GM19328 (cell line): Measurements from ENCODE around the gene KRT33A.

Source experiments
- ATAC-seq: cut with Tn5 transposase; IDR thresholded peaks from one replicate; pipeline ENCODE4 v1.9.1; 2021; ENCODE audit warnings: mild to moderate bottlenecking, moderate library complexity; ENCODE audit not compliant: unreplicated experiment

Gene KRT33A

DNA sequence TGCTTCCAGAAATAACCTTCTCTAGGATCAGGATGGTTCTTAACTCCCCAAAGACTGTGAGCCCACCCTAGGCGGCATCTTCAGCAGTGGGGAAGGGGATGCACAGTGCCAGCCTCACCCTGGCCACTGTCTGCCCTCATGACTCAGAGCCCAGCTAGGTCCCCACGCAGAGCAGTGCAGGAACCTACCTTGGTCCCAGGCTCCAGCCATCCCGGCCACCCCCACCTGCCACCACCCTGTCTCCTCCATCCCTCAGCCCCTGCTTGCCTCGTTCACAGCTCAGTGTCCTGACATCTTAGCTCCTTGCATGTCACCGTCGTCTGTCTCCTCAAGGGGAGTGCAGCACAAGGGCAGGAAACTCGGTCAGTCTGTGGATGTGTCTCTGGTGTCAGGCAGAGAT is 19.0 kb downstream of the KRT33A start:
- ATAC-seq = no peak

DNA sequence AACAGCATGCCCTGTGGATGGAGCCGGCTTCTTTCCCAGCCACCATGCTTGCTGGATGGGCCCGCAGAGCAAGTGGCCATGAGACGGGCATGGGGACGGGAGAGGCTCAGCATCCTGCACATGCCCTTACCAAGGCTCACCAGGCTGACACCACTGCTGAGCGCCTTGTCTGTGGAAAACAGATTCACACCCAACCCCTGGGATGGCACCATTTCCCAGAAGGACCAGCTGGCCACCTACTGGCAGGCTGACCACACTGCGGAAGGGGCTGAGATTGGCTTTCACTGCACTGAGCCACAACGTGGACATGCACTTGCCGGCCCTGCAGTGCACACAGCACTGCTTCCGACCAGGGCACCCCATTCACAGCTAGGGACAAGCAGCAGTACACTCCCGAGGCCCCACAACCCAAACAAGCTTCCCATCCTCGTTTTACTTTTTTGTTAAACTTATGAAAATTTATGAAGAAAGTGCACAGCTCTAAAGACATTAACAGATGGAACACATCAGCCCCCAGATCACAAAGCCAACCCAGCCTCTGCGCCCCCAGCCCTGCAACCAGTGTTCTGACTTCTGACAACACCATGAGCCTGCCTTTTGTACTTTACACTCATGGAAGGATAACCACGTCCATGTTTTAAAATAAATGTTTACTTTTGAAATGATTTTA is 21.2 kb downstream of the KRT33A start:
- ATAC-seq = no peak

DNA sequence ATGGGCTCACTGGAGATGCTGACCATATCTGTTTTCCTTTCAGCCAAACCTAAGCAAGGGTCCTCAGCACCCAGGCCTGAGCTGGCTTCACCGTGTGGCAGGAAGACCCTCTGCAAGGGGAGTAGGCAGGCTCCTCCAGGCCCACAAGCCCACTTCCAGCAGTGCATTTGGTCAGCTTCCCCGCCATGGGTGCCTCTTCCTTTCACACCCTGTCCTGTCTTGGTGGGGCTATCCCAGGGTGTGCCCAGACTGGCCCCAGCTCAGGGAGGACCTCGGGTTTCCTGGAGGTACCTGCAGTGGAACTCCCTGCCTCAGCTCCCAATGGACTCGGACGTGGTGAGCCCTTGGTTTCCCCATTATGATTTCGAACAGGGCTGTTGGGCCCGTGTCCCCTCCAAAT is 22.4 kb downstream of the KRT33A start:
- no peak for ATAC-seq

DNA sequence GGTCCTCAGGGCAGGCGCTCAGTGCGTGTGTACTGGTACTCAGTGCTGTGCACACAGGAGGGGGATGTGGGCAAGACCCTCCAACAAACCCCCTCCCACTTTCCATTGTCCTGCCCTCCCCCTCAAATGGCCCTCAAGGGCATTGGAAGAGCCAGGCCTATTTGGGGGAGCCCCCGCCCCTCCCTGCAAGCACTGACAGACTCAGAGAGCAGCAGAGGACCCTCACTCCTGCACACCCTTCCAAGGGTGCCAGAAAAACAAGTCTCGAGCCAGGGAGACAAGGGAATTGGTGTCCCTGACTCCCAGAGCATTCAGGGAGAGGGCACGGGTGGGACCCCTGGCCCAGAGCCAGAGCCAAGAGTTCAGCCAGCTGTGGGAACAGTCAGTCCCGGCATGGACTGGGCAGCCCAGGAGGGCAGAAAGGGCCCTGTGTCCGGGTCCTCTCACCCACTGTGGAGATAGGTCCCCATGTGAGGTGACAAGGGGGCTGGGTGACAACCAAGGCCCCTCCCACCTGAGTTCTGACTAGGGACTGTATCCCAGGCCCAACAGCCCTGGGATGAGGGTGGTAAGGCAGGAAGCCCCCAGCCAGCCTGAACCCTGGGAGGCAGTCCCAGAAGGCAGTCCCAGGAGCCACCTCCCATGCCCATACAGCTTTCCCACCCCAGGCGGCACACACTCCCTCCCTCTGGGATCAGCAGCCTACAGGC is 23.1 kb downstream of the KRT33A start:
- ATAC-seq = no peak

DNA sequence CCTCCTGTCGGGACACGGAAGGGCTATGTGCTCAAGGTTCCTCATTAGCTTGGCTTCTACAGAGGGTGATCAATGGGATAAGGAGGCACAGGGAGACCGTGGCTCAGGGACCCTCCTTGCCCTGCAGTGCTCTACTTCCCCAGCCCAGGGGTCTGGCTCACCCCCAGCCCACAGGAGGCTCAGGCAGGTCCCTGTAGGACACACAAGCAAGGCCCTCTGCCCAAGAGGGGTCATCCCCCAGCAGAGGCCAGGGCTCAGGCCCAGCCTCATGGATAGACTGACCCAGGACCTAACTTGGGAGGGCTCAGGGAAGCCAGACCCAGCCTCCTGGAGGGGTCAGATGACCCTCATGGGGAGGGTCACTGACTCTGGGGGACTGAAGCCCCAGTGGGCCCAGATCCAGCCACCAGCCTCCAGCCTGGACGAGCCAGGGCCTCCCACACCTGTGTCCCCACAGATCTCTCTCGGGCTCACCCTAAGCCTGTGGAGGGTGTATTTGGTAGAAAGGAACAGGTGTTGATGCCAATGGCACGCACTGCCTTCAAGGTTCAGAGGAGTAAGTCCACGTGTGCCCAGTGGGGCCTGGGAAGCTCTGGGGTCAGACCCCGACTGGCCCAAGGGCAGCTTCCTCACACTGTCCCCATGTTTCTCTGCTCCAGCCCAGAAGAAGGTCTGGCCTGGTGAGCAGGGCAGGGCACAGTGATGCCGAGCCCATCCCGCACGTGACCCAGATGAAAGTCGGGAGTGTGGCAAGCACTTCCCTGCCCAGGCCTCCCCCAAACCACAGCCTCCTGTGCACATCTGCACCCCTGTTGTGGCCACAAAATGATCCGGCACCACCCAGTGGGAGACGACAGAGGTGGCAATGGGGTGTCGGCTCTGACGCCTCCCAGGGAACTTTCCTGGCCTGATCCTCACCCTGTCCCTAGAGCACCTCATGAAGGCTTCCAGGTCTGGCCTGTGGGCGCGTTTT is 24.2 kb downstream of the KRT33A start:
- ATAC-seq = no peak

DNA sequence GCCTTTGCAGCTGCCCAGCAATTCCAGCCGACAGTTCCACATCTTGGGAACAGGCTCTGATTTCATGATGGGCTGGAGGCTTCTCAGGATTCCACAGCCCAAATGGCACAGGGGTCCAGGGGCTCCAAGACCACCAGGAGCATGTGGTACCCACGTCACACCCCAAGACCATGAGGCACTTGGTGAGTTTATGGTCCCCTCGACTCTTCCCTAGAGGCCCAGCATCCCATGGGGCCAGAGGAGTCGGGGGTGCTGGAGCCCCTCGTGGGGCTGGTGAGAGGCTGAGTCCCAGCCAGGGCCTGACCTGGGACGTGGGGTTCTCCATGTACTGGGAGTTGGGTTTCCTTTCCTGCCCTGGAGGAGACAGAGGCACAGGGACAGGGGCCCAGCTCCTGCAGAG is 25.0 kb downstream of the KRT33A start:
- ATAC-seq = no peak

DNA sequence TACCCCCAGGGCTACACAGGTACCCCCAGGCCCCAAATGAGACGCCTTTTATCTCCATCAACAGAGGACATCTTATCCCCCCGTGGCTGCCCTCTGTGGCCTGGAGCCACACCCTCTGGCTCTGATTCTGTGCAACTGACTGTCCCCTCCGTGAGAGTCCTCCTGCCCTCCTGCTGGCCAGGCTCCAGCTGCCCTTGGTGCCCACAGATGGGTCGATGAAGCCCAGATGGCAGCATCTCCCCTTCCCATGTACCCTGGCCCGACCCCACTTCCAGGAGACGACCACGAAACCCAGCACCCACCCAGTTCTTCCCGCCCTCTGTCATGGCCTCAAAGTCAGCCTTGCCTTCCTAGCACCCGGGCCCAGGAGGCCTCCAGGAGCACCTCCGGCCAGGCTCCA is 25.5 kb downstream of the KRT33A start:
- ATAC-seq = no peak

DNA sequence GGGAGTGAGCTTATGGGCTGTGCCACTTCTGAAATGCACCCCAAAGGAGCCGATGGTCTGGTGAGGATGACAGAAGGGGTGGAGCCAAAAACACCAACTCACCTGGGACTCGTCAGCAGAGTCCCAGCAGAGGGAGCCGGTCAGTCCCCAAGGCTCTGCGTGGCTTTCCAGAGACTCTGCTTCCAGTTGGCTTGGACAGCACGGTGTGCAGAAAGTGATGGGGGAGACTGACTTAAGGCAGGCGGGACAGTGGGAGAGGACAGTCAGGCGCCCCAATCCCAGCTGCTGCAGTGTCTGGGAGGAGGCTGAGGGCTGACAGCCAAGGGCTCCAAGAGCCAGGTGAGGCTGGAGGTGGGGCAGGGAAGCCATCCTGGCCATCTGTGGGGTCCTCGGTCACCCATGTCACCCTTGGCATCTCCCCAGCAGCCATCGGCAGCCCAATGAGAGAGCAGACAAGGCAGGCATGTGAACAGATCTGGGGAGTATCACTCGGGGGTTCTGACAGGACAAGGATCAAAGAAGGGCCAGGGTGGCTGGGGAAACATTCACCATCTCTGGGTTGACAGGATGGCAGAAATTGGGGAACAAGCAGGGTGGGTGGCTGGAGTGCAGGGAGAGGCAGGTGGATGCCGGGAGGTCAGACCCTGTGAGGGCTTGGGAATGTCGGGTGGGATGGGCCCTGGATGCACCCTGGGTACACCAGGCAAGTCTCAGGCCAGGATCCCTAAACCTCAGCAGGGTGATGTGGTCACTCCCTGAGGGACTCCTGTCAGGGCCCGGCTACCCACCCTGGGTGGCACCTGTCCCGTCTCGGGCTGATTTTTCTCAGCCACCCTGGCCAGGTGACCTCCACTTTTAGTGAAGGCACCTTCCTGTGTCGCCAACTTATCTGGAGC is 26.2 kb downstream of the KRT33A start:
- ATAC-seq = no peak

DNA sequence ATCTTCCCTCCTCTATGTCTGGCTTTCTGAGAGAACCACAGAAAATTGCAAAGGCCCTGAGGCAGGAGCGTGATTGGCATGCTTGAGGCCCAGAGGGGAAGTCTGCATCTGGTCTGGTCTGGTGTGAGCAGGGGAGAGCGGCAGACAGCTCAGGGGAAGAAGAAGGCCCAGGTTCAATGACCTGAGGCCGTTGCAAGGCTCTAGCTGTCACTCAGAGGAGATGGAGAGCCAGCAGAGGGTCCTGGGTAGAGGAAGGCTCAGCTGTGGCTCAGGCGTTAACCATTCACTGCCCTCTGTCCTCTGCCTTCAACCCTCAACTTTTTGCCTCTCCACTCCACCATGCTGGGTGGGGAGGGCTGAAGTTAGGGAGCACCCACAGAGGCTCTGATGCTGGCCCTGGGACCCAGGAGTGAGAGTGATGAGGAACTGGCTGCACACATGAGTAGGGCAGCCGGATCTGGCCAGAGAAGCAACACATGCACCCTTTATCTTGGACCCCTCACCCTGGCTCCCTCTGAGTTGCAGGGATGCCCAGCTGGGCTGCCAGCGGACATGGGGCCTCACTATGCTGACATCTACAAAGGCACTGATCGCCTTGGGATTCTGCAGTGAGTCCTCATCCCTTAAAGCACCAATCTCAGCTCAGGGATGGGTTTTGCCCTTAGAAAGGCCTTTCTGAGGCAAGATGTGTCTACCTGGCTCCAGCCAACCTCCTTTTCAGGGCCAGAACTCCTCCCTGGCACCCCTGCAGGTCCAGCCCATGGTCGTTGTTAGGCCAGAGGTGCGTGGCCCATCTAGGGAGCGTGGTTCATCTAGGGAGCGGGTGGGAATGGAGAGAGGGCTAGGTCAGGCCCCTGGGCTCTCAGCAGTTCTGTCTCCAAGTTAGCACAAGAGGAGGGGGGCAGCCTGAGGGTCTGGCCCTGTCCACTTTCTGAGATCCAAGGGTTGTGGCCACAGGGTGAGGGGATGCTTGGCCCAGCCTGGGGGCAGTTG is 27.4 kb downstream of the KRT33A start:
- ATAC-seq = no peak

DNA sequence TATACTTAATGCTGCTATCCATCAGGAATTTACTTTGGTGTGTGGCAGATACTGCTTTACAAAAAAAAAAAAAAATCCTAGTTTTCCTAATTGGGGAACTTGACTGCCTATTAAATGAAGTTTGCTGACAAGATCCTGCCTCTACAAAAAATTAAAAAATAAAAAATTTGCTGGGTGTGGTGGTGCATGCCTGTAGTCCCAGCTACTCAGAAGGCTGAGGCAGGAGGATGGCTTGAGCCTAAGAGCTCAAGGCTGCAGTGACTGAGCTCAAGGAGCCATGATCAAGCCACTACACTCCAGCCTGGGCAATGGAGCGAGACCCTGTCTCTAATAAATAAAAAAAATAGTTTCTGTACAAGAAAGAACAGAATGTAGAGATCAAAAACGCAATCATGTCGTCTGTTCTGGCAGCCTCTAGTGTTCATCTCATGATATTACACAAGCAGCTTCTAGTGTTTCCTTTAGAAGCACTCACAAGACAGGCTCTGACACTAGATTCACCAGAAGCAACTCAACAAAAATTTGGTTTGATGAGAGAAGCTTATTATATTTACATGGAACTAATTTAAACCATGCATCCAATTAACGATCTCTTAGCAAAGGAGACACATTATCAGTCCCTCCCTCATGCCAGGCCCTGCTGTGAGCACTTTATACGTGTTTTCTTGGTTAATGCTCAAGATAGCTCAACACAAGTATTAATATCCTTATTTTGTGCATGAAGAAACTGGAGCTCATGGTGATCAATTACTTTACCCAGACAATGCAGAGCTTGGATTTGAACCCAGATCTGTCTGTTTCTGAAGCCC is 28.3 kb downstream of the KRT33A start:
- no peak for ATAC-seq

DNA sequence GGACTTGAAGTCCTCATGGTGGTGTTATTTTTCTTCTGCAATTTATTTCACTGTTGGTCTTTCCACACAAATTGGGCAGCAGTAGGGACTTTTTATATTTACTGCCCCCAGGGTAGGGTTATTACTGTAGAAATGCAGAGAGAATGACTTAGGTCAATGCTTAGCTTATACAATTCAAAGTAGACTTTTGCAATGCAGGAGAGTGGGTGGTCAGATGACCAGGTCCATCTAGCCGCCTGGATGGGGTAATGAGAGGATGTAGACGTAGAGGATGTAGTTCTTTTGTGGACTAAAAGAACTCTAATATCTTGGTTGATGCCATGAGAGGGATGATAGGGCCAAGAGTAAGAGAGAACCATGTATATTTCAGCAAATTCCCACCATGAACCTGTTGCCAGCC is 32.4 kb downstream of the KRT33A start:
- no peak for ATAC-seq

DNA sequence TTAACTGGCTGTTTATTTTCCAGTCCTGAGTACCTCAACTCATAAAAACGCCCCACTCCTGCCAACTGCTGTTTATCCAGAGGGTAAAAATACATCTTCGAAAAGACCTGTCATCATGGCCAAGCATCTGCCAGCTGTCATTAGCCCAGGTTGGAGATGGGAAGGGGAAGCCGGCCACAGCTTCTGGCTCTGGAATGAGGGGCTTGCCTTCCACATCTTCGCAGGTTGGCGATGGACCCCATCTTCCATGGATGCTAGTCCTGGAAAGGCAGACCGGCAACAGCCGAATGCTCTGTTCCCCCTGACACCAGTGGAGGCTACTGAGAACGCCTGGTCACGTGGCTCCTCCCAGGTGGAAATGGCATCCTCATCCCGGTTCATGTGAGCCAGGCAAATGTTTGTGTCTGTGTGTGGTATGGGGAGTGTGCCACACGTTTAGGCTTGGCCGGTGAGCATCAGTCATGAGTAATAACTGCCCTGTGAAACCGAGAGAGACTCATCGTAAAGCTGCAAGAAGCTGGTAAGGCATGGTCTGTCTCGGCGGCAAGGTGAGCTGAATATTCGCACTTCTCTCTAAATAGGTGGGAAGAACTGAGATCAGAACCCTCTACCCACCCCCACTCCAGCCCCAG is 34.7 kb downstream of the KRT33A start:
- ATAC-seq = no peak

DNA sequence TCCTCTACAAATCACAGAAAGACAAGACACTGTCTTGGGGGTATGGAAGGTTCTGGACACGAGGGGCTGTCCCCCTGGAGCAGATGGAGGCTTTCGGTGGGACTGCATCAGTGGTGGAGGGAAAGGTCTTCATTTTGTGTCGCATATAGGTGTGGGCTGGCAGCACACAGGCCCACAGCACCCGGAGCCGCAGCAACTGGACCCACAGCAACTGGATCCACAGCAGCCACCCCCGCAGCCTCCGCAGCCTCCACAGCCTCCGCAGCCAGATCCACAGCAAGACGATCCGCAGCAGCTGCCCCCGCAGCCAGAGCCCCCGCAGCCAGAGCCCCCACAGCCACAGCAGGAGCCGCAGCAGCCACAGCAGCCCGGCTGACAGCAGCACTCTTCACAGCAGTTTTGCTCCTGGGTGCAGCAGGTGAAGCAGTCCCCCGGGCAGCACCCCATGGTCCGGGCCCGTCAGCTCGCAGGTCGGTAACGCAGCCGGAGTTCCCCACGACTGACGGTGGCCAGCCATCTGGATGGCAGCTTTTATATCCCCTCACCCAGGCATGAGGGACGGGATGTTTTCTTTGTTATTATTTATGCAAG is 35.3 kb downstream of the KRT33A start, which contains the start of gene KRTAP17-1:
KRTAP17-1 (minus strand) TSS at position 507 of the 591 bp plus-strand sequence; CDS start at position 447, 60 bp downstream.
- ATAC-seq = no peak

DNA sequence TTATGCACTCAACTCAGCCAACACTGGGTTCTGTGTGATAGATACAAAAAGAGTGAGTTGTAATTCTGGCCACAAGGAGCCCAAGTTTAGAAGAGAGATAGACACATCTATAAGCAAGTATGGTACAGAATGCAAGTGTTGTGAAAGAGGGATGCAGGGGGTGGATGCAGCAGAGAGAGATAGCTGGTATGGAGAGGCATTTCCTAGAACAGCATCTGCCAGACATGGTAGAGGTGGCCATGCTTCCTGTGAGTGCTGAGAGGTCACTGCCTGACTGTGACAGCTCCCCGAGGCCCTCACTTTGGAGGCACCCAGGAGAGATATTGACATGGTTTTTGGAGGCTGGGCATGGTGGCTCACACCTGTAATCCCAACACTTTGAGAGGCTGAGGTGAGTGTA is 39.5 kb downstream of the KRT33A start:
- ATAC-seq = no peak

DNA sequence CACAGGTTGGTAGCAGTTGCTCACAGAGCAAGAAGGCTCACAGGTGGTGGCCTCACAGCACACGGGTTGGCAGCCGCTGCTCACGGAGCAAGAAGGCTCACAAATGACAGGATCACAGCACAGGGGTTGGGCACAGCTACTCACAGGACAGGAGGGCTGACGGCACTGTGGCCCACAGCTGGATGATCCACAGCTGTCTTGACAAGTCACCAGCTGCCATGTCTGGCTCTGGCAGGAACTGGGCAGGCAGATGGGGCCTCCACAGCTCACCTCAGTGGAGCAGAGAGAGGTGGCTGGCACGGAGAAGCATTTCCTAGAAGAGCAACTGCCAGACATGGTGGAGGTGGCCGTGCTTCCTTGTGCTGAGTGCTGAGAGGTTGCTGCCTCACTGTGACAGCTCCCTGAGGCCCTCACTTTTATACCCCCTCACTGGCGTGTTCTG is 41.7 kb downstream of the KRT33A start, which contains the start of gene KRTAP16-1:
KRTAP16-1 (minus strand) TSS at position 392 of the 442 bp plus-strand sequence; CDS start at position 336, 56 bp downstream.
- ATAC-seq = no peak

DNA sequence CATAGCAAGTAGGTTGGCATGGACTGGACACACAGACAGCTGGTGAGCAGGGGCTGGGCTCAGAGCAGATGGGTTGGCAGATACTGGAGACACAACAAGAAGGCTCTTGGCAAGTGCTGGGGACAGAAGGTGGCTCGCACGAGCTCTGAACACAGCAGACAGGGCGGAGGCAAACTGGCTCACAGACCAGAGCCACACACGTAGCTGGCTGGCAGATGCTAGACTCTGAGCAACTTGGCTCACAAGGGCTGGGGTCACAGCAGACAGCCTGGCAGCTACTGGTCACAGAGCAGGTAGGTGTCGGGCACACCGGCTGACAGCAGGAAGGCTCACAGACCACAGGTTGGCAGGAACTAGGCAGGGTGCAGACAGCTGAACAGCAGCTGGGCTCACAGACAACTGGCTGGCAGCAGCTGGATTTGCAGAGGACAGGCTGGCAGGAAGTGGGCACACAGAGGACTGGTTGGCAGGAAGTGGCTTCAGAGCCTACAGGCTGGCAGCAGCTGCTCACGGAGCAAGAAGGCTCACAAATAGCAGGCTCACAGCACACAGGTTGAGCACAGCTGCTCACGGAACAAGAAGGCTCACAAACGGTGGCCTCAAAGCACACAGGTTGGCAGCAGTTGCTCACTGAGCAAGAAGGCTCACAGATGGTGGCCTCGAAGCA is 42.2 kb downstream of the KRT33A start:
- ATAC-seq = no peak

DNA sequence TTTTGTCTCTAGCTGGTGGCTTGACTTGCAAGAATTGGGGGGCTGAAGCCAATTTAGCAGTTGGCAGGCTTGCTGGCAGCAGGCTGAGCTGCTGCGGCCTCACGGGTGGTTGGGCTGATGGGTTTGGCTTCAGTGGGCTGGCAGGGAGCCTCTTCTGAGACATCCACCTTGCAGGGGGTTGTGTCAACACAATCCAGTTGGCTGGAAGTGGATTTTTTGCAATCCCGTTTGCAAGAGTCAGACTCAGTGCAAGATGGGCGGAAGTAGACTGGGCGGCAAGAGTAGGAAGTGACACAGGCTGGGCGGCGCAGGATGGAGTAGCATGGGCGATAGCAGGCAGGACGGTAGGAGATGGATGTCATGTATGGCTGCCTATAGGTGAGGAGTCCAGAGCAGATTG is 43.0 kb downstream of the KRT33A start:
- no peak for ATAC-seq
